SK-N-MC (cell line): Measurements from ENCODE around the gene RINL.
"Not testable (repeated sequence)": the region's sequence is repeated elsewhere in the genome, so short reads cannot be mapped to it uniquely, and the experiment has no call there.

Experiments
- DNase-seq: peaks from one replicate; pipeline ENCODE4 v3.0.0-alpha.2; 2011; ENCODE audit warnings: low read depth, low spot score
- H3K27ac ChIP-seq: fragments of 200-600 bp; sonication (generic); 2 replicates; pipeline ENCODE4 v1.5.1; 2016; ENCODE audit warnings: mixed run types
- H3K36me3 ChIP-seq: fragments of 200-600 bp; sonication (generic); 2 replicates; pipeline ENCODE4 v1.6.1; 2017; ENCODE audit warnings: antibody characterized with exemption, low read length, mixed read lengths; ENCODE audit not compliant: insufficient read depth
- H3K4me3 ChIP-seq: fragments of 200-600 bp; sonication (generic); 2 replicates; pipeline ENCODE4 v1.5.1; 2016
- H3K9ac ChIP-seq: fragments of 200-600 bp; sonication (generic); 2 replicates; pipeline ENCODE4 v1.8.0; 2017; ENCODE audit warnings: mixed run types, mixed read lengths; ENCODE audit not compliant: insufficient read length
- H3K9me3 ChIP-seq: fragments of 200-600 bp; sonication (generic); 2 replicates; pipeline ENCODE4 v1.6.1; 2017; ENCODE audit warnings: low read depth, mild to moderate bottlenecking, antibody characterized with exemption, low read length, moderate library complexity, mixed read lengths
- EZH2 ChIP-seq: fragments of 200-600 bp; sonication (generic); IDR thresholded peaks from one replicate; pipeline ENCODE4 v1.6.1; 2017; ENCODE audit warnings: antibody characterized with exemption
- FOXP2 ChIP-seq: optimal IDR thresholded peaks from 2 replicates; pipeline ENCODE3; 2011; ENCODE audit warnings: mild to moderate bottlenecking, moderate library complexity; ENCODE audit not compliant: insufficient read depth; ENCODE audit errors: extremely low read length, control extremely low read depth
- POLR2AphosphoS5 ChIP-seq: IDR thresholded peaks from 2 replicates; pipeline ENCODE4 v1.6.1; 2012; ENCODE audit warnings: mild to moderate bottlenecking, low read depth, low read length, borderline replicate concordance

RINL gene

DNA sequence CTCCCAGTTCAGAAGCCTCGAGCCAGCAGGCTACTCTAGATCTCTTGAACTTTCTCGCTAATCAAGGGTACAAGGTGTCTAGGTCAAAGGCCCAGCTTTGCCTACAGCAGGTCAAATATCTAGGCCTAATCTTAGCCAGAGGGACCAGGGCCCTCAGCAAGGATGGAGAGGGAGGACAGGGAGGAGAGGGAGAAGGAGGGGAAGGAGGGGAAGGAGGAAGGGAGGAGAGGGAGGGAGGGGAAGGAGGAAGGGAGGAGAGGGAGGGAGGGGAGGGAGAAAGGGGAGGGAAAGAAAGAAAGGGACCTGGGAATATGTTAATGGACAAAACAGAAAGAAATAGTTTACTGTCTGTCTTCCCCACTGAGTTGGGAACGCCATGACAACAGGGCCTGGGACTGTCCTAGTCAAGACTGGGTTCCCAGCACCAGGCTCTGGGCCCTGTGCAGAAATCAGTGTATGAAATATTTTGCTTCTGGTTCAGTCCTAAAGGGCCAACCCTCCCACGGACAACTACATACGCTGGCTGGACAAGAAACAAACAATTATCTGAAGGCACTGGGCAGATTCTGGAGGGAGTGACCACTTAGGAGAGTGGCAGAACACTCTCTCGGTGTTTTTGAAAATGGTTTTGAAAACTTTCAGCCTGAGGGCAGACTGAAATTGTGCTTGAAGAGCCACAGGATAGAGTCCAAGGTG, 51.1 kb downstream of the RINL start:
- no peak for DNase-seq
- H3K9ac ChIP-seq = no peak overlapping the region
- no peak for TF ChIP-seq EZH2
- TF ChIP-seq FOXP2 = no peak
- no peak for TF ChIP-seq POLR2AphosphoS5
- no peaks in the 10 kb centered on the region for H3K9me3 ChIP-seq
- peaks cover 22% of the 10 kb centered on the region; the same call in 1 of the 2 replicates for H3K36me3 ChIP-seq
- no peak overlapping the region for H3K27ac ChIP-seq
- H3K4me3 ChIP-seq = no peak overlapping the region

- H3K9me3 ChIP-seq, H3K9ac ChIP-seq, H3K4me3 ChIP-seq, H3K27ac ChIP-seq, DNase-seq: not testable (repeated sequence)
- peaks cover 22% of the 10 kb centered on the region; the same call in 1 of the 2 replicates for H3K36me3 ChIP-seq
These were observed 52.1 kb downstream of the RINL start for GRCh38 chr19:38825936-38826335.

GRCh38 chr19:38821230-38821825, 56.7 kb downstream of the RINL start:
- not testable (repeated sequence) for H3K4me3 ChIP-seq, H3K36me3 ChIP-seq, H3K27ac ChIP-seq, H3K9me3 ChIP-seq, H3K9ac ChIP-seq, DNase-seq

DNA sequence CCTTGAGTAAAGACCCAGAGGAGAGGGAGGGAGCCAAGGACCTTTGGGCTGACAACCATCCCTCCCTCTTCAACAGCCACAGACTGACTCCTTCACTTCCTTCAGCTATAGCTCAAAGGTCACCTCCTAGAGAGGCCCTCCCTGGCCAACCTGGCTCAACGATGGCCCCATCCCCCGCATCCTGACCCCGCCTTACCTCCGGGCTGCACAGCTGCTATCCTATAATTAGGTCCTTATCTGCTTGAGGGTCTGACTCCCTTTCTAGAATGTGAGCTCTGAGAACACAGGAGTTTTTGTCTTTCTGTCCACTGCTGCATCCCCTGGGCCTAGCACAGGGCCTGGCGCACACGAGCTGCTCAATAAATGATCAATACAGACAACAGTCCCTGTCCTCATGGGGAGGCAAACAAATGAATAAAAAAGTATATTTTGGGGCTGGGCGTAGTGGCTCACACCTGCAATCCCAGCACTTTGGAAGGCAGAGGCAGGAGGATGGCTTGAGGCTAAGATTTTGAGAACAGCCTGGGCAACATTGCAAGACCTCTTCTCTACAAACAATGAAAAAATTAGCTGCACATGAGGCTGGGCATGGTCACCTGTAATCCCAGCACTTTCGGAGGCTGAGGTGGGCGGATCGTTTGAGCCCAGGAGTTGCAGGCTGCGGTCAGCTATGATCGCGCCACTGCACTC, 58.7 kb downstream of the RINL start:
- H3K27ac ChIP-seq = no peak overlapping the region
- peaks cover 3% of the 10 kb centered on the region; the same call in 1 of the 2 replicates for H3K36me3 ChIP-seq
- TF ChIP-seq POLR2AphosphoS5 (no peak), FOXP2 (no peak), EZH2 (no peak)
- H3K9me3 ChIP-seq = no peaks in the 10 kb centered on the region
- no peak for DNase-seq
- no peak overlapping the region for H3K9ac ChIP-seq
- no peak overlapping the region for H3K4me3 ChIP-seq
